IgD-negative memory B cell (primary cell): ENCODE measurements around the gene LIFR. TPM values are rescaled to one million over a fixed set of nuclear protein-coding genes. Genes with fewer than 3 reads are reported as not detected.
"Not testable (repeated sequence)": the region's sequence is repeated elsewhere in the genome, so short reads cannot be mapped to it uniquely, and the experiment has no call there.

Source experiments
- H3K27ac Mint-ChIP-seq, 3 donors: one replicate each; pipeline ENCODE4 v1.8.0; 2020 to 2022; ENCODE audit warnings: mild to moderate bottlenecking in 3 of 3, mixed read lengths in 3 of 3, moderate library complexity in 1 of 3
- H3K27me3 Mint-ChIP-seq: one replicate; pipeline ENCODE4 v1.8.0; 2021; ENCODE audit warnings: mixed read lengths
- H3K36me3 Mint-ChIP-seq: one replicate; pipeline ENCODE4 v1.8.0; 2020; ENCODE audit warnings: mild to moderate bottlenecking, mixed read lengths
- H3K4me1 Mint-ChIP-seq, 3 donors: one replicate each; pipeline ENCODE4 v1.8.0; 2020 to 2022; ENCODE audit warnings: mixed read lengths in 3 of 3, mild to moderate bottlenecking in 1 of 3
- H3K4me3 Mint-ChIP-seq, 4 donors: one replicate each; pipeline ENCODE4 v1.8.0; 2020 to 2022; ENCODE audit warnings: mild to moderate bottlenecking in 4 of 4, mixed read lengths in 4 of 4, moderate library complexity in 3 of 4
- H3K9me3 Mint-ChIP-seq, 3 donors: one replicate each; pipeline ENCODE4 v1.8.0; 2020 to 2021; ENCODE audit warnings: mixed read lengths in 3 of 3, mild to moderate bottlenecking in 1 of 3
- polyA plus RNA-seq: library from polyadenylated mRNA; unstranded; fragments of 300-500 nt; fragmentation: Illumina TruSeq; gene quantifications from one replicate; pipeline ENCODE4 v1.2.3, GENCODE V29; 2021

The LIFR gene
- polyA plus RNA-seq, 1 donor from 2014 or later, result not detected

DNA sequence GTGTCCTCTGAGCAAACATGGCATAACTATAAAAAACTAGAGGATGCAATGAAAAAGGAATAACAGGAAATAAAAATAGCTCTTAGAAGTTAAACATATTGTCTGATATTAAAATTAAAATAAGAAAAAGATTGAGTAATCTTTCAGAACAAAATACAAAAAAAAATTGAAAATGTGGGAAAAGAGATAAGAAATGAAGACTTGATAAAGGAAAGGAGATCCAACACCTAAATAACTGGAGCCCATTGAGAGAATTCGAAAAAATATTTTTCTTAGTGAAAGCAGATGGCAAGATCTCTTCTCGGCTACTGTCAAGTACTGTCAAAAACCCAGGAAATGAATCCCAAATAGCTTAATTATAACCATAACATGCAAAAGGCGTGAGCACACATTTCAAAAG lies 24.9 kb downstream of the LIFR start:
- peaks cover 0 to 5% (median 0%) of the 10 kb centered on the region in 3 donors for H3K9me3 Mint-ChIP-seq
- no peak overlapping the region for H3K27ac Mint-ChIP-seq
- H3K4me3 Mint-ChIP-seq, result no peak overlapping the region
- H3K27me3 Mint-ChIP-seq, result peaks cover 4% of the 10 kb centered on the region
- peaks cover 11 to 14% (median 12%) of the 10 kb centered on the region in 3 donors for H3K4me1 Mint-ChIP-seq
- H3K36me3 Mint-ChIP-seq, result no peaks in the 10 kb centered on the region

DNA sequence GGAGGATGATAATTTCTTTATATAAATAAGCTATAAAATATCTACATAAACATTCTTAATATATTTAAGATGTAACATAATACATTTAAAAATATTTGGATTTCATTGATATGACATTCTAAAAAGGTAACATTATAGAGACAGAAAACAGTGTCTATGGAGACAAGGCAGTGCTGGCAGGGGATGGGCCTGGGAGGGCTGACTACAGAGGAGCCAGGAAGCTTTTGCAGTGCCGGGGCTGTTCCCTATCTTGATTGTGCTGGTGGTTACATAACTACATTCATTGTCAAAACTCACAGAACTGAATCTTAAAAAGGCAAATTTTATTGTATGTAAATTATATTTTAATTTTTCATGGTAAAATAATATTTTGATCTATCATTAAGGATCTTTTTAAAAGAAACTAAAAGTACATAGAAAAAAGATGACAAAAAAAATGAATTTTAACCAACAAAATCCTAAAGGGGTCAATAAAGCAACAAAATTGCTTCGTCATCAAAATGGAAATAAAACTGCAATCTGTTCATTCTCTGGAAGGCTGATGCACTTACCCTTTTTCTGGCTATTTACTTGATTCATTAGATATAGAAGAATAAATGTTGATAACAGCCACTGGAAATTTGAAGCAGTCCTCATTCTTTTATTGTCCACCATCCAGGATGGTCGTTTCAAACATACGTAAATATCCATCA lies 26.3 kb downstream of the LIFR start:
- H3K4me3 Mint-ChIP-seq, result no peak overlapping the region
- H3K27ac Mint-ChIP-seq, result no peak overlapping the region
- peaks cover 0 to 5% (median 0%) of the 10 kb centered on the region in 3 donors for H3K9me3 Mint-ChIP-seq
- peaks cover 11 to 14% (median 12%) of the 10 kb centered on the region in 3 donors for H3K4me1 Mint-ChIP-seq
- H3K36me3 Mint-ChIP-seq, result no peaks in the 10 kb centered on the region
- H3K27me3 Mint-ChIP-seq, result peaks cover 6% of the 10 kb centered on the region

DNA sequence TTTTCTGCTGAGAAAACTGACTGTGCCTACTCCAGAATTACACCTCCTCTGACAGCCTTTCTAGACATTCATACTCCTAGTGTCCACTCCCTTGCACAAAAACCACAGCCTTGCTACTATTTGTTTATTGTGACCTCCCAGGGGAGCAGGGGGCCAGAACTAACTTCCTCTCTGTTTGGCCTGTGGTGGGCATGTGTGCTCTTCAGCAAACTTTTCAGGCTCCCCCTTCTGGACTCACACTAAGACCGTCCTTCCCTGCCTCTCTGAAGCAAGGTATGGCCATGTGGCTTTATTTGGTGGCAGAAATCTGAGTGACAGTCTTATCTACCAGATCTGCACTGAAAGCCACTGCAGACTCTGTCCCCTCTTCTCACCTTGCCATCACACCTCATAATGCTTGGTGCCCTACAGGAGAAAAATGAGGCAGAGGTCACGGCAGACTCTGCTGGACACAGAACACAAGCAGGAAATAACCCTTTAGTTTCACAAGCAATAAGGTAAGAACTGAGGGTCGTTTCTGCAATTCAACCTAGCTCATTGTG lies 28.2 kb downstream of the LIFR start:
- Mint-ChIP-seq H3K9me3 (peaks cover 0 to 5% (median 0%) of the 10 kb centered on the region in 3 donors), H3K4me1 (peaks cover 11 to 14% (median 12%) of the 10 kb centered on the region in 3 donors), H3K27me3 (peaks cover 11% of the 10 kb centered on the region), H3K27ac (no peak overlapping the region), H3K36me3 (no peaks in the 10 kb centered on the region), H3K4me3 (peak overlapping the region in 2 of 4 donors; percentile 30 to 39)

DNA sequence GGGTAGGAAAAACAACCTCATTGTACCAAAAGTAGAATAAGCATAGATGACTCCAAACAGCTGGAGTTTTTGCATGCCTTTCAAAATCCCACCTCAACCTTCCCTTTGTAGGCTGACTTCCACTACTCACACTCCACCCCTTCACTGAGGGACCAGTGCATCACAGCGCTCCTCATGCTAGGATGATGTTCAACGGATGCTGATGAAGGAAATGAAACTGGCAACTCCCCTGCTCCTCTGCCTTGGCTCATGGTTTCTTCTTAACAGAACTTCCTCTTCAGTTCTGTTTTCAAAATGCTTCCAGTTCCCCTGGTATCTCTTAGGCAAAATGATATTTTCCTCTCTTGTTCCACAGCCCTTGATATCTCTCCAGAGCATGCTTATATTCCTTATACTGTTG lies 29.0 kb downstream of the LIFR start:
- Mint-ChIP-seq H3K4me1 (peaks cover 11 to 14% (median 12%) of the 10 kb centered on the region in 3 donors), H3K36me3 (no peaks in the 10 kb centered on the region), H3K4me3 (peak overlapping the region in 1 of 4 donors; percentile 26), H3K9me3 (peaks cover 0 to 5% (median 0%) of the 10 kb centered on the region in 3 donors), H3K27me3 (peaks cover 10% of the 10 kb centered on the region), H3K27ac (no peak overlapping the region)

DNA sequence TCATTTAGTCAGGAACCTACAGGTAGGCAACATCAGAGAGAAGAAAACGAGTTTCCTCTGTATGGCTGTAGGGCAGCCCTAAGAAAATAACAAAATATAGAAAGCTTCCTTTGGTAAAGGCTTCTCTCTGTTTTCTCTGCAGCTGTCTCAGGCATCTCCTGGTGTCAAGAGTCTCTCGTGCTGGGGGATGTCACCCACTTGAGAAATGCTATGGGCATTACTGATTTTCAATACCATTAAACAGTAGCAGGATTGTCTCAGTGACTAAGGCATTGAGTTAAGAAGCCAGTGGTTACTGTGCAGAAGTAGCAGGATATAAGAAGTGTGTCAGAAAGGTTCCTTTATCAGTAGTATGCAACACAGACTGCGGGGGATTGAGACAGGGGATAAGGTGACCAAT lies 32.4 kb downstream of the LIFR start:
- H3K4me3 Mint-ChIP-seq, result no peak overlapping the region
- peaks cover 9% of the 10 kb centered on the region for H3K27me3 Mint-ChIP-seq
- H3K36me3 Mint-ChIP-seq, result no peaks in the 10 kb centered on the region

DNA sequence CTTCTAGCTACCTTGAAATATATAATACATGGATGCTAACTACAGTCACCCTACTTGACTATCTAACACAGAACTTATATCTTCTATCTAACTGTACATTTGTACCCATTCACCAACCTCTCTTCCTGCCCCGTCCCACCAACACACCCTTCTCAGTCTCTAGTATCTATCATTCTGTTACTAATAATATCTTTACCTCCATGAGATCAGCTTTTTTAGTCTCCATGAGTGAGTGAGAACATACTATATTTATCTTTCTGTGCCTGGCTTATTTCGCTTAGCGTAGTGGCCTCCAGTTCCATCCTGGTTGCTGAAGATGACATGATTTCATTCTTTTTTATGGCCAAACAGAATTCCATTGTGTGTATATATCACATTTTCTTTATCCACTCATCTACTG lies 37.0 kb downstream of the LIFR start:
- Mint-ChIP-seq H3K9me3 (peaks cover 0 to 4% (median 3%) of the 10 kb centered on the region in 3 donors), H3K36me3 (no peaks in the 10 kb centered on the region), H3K27ac (no peak overlapping the region), H3K4me3 (no peak overlapping the region), H3K4me1 (no peaks in the 10 kb centered on the region), H3K27me3 (peaks cover 10% of the 10 kb centered on the region)

More for the DNA sequence above, 32.4 kb downstream of the LIFR start:
- Mint-ChIP-seq H3K27ac (peak overlapping the region in 1 of 3 donors; percentile 32), H3K9me3 (peaks cover 2 to 5% (median 3%) of the 10 kb centered on the region in 3 donors), H3K4me1 (peaks cover 11 to 14% (median 12%) of the 10 kb centered on the region in 3 donors)

DNA sequence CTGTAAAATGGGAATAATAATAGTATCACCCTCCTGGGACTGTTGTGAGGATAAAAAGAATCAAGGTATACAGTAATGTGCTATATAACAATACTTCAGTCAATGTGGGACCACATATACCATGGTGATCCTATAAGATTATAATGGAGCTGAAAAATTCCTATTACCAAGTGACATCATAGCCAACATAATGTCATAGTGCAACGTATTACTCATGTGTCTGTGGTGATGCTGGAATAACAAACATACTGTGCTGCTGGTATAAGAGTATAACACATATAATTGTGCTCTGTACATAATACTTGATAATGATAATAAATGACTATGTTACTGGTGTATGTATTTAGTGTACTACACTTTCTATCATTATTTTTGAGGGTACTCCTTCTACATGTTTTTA lies 38.1 kb downstream of the LIFR start:
- H3K9me3 Mint-ChIP-seq, result peaks cover 0 to 4% (median 3%) of the 10 kb centered on the region in 3 donors
- no peaks in the 10 kb centered on the region for H3K4me1 Mint-ChIP-seq
- H3K27me3 Mint-ChIP-seq, result peaks cover 6% of the 10 kb centered on the region
- no peak overlapping the region for H3K4me3 Mint-ChIP-seq
- H3K27ac Mint-ChIP-seq, result no peak overlapping the region
- H3K36me3 Mint-ChIP-seq, result no peaks in the 10 kb centered on the region

DNA sequence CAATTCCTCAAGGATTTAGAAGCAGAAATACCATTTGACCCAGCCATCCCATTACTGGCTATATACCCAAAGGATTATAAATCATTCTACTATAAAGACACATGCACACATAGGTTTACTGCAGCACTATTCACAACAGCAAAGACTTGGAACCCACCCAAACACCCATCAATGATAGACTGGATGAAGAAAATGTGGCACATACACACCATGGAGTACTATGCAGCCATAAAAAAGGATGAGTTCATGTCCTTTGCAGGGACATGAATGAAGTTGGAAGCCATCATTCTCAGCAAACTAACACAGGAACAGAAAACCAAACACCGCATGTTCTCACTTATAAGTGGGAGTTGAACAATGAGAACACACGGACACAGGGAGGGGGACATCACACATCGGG lies 39.8 kb downstream of the LIFR start:
- not testable (repeated sequence) for H3K36me3 Mint-ChIP-seq, H3K27ac Mint-ChIP-seq, H3K4me1 Mint-ChIP-seq, H3K9me3 Mint-ChIP-seq, H3K4me3 Mint-ChIP-seq, H3K27me3 Mint-ChIP-seq

DNA sequence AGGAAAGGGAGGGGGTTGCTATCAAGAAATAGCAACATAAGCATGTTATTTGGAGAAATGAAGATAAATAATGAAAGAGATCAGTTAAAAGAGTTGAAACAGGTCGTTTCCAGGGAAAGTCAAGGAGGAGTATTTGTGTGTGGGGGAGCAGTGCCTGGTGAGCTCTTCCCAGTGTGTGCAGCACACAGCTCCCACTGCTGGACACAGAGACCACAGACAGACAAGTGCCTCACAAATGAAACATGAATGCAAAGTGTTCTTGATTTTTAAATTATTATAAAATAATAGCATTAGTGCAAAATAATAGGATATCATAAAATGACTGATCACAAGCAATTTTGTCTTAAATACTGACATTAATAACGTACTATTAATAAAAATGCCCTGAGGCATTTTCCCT lies 40.8 kb downstream of the LIFR start:
- peaks cover 4% of the 10 kb centered on the region for H3K27me3 Mint-ChIP-seq
- H3K36me3 Mint-ChIP-seq, result no peaks in the 10 kb centered on the region
- H3K27ac Mint-ChIP-seq, result no peak overlapping the region
- H3K4me1 Mint-ChIP-seq, result no peaks in the 10 kb centered on the region
- no peak overlapping the region for H3K4me3 Mint-ChIP-seq
- peaks cover 0 to 4% (median 3%) of the 10 kb centered on the region in 3 donors for H3K9me3 Mint-ChIP-seq

DNA sequence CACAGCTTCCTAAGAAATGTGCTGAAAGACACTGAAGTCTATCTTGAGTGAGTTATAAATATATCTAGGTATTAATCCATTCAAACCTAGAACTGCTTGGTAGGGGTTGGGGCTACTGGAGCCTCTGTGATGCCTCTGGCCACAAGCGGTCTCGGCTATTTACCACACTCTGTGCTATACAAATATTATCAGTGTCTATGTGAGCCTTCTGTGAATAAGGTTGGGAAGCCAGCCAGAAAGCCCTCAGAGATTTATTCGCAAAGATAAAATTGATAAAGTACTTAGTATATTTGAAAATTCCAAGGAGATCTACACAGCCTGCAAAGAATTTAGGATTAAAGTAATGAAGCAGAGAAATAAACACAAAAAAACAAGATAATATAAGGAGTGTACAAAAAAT lies 41.4 kb downstream of the LIFR start:
- H3K4me3 Mint-ChIP-seq, result no peak overlapping the region
- no peak overlapping the region for H3K27ac Mint-ChIP-seq
- H3K4me1 Mint-ChIP-seq, result no peaks in the 10 kb centered on the region
- no peaks in the 10 kb centered on the region for H3K36me3 Mint-ChIP-seq
- peaks cover 0 to 3% (median 3%) of the 10 kb centered on the region in 3 donors for H3K9me3 Mint-ChIP-seq
- peaks cover 4% of the 10 kb centered on the region for H3K27me3 Mint-ChIP-seq

DNA sequence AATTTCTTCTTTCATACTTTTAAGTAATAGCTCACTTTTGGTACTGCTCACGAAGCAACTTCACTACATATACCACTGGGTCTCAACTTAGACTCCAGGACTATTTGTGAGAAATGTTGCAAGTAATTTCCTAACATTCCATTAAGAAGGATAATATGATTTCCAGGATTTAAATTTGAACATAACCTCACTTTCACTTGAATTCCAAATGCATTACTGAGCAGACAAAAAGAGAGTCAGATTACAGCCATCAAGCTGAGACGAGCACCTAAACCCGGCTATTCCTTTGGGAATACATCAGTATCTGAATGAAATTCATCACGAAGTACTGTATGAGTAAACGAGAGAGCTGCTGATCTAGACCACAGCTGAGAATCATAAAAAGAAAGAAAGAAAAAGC lies 47.3 kb downstream of the LIFR start:
- H3K4me1 Mint-ChIP-seq, result no peaks in the 10 kb centered on the region
- H3K4me3 Mint-ChIP-seq, result no peak overlapping the region
- no peak overlapping the region for H3K27ac Mint-ChIP-seq
- no peaks in the 10 kb centered on the region for H3K36me3 Mint-ChIP-seq
- no peaks in the 10 kb centered on the region for H3K9me3 Mint-ChIP-seq
- peaks cover 3% of the 10 kb centered on the region for H3K27me3 Mint-ChIP-seq

DNA sequence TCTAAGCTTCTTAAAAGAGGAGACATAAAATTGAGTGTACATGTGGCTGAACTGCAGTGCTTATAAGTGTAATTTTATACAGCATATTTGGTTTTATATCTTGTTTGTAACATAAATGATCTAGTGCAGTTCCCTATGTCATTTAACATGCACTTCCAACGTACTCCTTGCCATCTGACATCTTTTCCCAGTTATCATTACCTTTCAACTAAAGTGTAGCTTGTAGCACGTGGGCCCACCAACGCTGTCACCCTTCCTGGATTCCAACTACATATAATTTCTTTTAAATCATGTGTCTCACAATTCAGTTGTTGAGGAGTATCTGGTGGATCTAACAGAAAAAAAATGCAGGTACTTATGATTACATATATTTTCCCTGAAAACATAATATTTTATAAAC lies 50.1 kb downstream of the LIFR start:
- Mint-ChIP-seq H3K36me3 (no peaks in the 10 kb centered on the region), H3K4me1 (no peaks in the 10 kb centered on the region), H3K9me3 (no peaks in the 10 kb centered on the region), H3K27ac (no peak overlapping the region), H3K4me3 (no peak overlapping the region), H3K27me3 (peaks cover 3% of the 10 kb centered on the region)

DNA sequence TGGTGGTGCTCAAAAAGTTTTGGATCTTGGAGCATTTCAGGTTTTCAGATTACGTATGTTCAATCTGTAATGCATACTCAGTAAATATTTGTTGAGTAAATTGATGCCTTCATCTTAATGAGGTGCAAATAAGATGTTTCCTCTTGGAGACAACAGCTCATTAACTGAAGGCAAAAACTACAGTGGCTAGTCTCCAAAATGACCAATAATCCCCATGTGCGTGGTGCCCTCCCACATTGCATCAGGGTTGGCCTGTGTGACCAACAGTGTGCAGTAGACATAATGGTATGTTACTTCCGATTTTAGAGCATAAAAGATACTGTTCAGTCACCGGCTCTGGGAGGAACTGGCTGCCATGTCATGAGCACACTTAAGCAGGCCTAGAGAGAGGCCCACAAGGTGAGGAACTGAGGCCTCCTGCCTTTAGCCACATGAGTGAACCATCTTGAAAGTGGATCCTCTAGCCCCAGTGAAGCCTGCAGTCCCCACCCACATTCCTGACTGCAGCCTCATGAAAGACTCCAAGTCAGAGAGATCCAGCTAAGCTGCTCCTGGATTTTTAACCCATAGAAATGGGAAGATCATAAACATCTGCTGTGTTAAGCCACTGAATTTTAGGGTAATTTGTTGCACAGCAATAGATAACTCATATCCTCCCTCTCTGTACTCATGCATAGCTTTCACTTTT lies 55.7 kb downstream of the LIFR start:
- Mint-ChIP-seq H3K9me3 (no peaks in the 10 kb centered on the region), H3K27ac (no peak overlapping the region), H3K4me3 (peak overlapping the region in 1 of 4 donors; percentile 12), H3K27me3 (peaks cover 2% of the 10 kb centered on the region), H3K36me3 (peaks cover 1% of the 10 kb centered on the region), H3K4me1 (no peaks in the 10 kb centered on the region)

DNA sequence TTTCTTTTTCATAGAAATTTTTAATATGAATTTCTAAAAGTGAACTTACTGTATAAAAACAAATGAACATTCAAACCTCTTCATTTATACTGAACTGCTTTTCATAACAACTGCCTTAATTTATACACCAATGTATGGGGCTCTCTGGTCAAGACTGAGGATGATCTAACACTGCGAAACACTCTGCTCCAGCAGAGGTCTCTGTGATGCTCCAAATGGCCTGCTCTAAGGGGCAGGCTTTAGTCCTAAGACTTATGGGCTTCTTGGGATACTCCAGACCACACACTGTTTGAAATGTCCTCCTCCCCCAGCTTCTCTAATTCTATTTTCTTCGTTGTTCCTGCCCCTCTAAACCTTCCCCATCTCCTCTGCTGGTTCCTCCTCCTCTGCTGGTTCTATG lies 58.5 kb downstream of the LIFR start:
- Mint-ChIP-seq H3K9me3 (no peaks in the 10 kb centered on the region), H3K36me3 (peaks cover 1% of the 10 kb centered on the region), H3K4me3 (no peak overlapping the region), H3K27ac (no peak overlapping the region), H3K27me3 (peaks cover 14% of the 10 kb centered on the region), H3K4me1 (no peaks in the 10 kb centered on the region)

DNA sequence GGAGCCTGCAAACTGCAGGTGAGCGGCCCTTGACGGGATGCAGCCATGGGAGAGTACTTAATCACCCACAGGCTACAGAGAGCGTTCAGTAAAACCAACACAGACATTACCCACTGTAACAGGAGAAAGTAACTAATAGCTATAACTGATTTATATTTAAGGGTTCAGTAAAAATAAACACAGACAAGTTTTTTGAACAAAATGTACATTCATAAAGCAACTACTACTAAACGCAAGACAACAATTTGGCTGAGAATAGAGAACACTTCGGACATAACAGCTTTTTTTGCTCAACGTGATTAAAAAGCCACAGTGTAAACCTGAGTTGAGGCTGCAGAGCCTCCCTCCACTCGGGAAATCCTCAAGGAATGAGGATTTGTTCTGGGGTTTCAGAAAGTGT lies 61.7 kb downstream of the LIFR start:
- Mint-ChIP-seq H3K27ac (no peak overlapping the region), H3K4me1 (no peaks in the 10 kb centered on the region), H3K9me3 (no peaks in the 10 kb centered on the region), H3K4me3 (no peak overlapping the region), H3K36me3 (peaks cover 1% of the 10 kb centered on the region), H3K27me3 (peaks cover 21% of the 10 kb centered on the region)
